Naive thymus-derived CD4-positive, alpha-beta T cell (primary cell): ENCODE results near the gene MST1. TPM values are rescaled to one million over a fixed set of nuclear protein-coding genes. Genes with fewer than 3 reads are reported as not detected.

Source experiments
- ATAC-seq: fragments of 150-1000 bp; cut with Tn5 transposase; 2 replicates; pipeline ENCODE4 v1.10.0; 2021; ENCODE audit warnings: mild to moderate bottlenecking, moderate library complexity
- CTCF ChIA-PET: fragments of 350-600 bp; sonication (Branson Sonifier 250); formaldehyde crosslinking; loops from one replicate; lab custom pipeline; 2021; ENCODE audit warnings: antibody characterized with exemption; lab: Charles Lee
- POLR2A ChIA-PET: fragments of 350-600 bp; sonication (Branson Sonifier 250); formaldehyde crosslinking; loops from one replicate; lab custom pipeline; 2021; ENCODE audit warnings: antibody characterized with exemption, inconsistent platforms; lab: Charles Lee
- DNase-seq, 9 donors: peaks; one replicate each; pipeline versions ENCODE4 v3.0.0 to v3.0.0-alpha.2; 2020 to 2022; ENCODE audit warnings: mixed read lengths in 1 of 9
- H3K27ac ChIP-seq: one replicate; pipeline ENCODE4 v1.7.0; 2013; ENCODE audit warnings: mild to moderate bottlenecking, low read depth, low read length, moderate library complexity
- H3K27me3 ChIP-seq, 2 donors: one replicate each; pipeline ENCODE4 v1.7.0; 2013; ENCODE audit warnings: low read length in 2 of 2, mild to moderate bottlenecking in 2 of 2, moderate library complexity in 2 of 2; ENCODE audit not compliant: control insufficient read depth in 2 of 2, insufficient read depth in 2 of 2
- H3K36me3 ChIP-seq, 3 experiments: 1 replicate in 2 of 3; 2 replicates in 1 of 3; pipeline ENCODE4 v1.7.0; 2013; ENCODE audit warnings: low read length in 3 of 3, mild to moderate bottlenecking in 3 of 3, moderate library complexity in 1 of 3; ENCODE audit not compliant: insufficient read depth in 3 of 3, control insufficient read depth in 2 of 3
- H3K4me1 ChIP-seq, 2 donors: one replicate each; pipeline ENCODE4 v1.7.0; 2013; ENCODE audit warnings: low read length in 2 of 2, mild to moderate bottlenecking in 2 of 2, moderate library complexity in 1 of 2; ENCODE audit not compliant: control insufficient read depth in 2 of 2, insufficient read depth in 2 of 2
- H3K4me3 ChIP-seq: 2 replicates; pipeline ENCODE4 v1.7.0; 2013; ENCODE audit warnings: mild to moderate bottlenecking, low read length
- H3K9me3 ChIP-seq, 3 experiments: 1 replicate in 2 of 3; 2 replicates in 1 of 3; pipeline ENCODE4 v1.7.0; 2013; ENCODE audit warnings: low read length in 3 of 3; ENCODE audit not compliant: control insufficient read depth in 2 of 3
- H3K27ac Mint-ChIP-seq, 9 donors: one replicate each; pipeline ENCODE4 v1.8.0; 2020 to 2022; ENCODE audit warnings: mixed read lengths in 9 of 9, mild to moderate bottlenecking in 8 of 9, moderate library complexity in 5 of 9, inconsistent platforms in 2 of 9
- H3K27me3 Mint-ChIP-seq, 5 donors: one replicate each; pipeline ENCODE4 v1.8.0; 2021 to 2022; ENCODE audit warnings: mixed read lengths in 5 of 5, mild to moderate bottlenecking in 1 of 5
- H3K36me3 Mint-ChIP-seq, 5 donors: one replicate each; pipeline ENCODE4 v1.8.0; 2020 to 2022; ENCODE audit warnings: mixed read lengths in 5 of 5, mild to moderate bottlenecking in 3 of 5, inconsistent platforms in 1 of 5
- H3K4me1 Mint-ChIP-seq, 7 donors: one replicate each; pipeline ENCODE4 v1.8.0; 2020 to 2022; ENCODE audit warnings: mixed read lengths in 7 of 7, mild to moderate bottlenecking in 3 of 7, inconsistent platforms in 1 of 7
- H3K4me3 Mint-ChIP-seq, 10 donors: one replicate each; pipeline ENCODE4 v1.8.0; 2020 to 2022; ENCODE audit warnings: mild to moderate bottlenecking in 10 of 10, mixed read lengths in 10 of 10, moderate library complexity in 6 of 10, inconsistent platforms in 2 of 10
- H3K9me3 Mint-ChIP-seq, 11 donors: one replicate each; pipeline ENCODE4 v1.8.0; 2020 to 2022; ENCODE audit warnings: mixed read lengths in 11 of 11, mild to moderate bottlenecking in 4 of 11, inconsistent platforms in 1 of 11, moderate library complexity in 1 of 11
- intact Hi-C, 2 donors: fragments of 100-400 bp; cut with micrococcal nuclease; formaldehyde crosslinking; loops; one replicate each; pipeline ENCODE4 v1.15.1; 2023
- polyA plus RNA-seq, 2 donors: library from polyadenylated mRNA; unstranded; fragments of 300-500 nt; fragmentation: Illumina TruSeq; gene quantifications; one replicate each; pipeline ENCODE4 v1.2.3, GENCODE V29; 2021
- total RNA-seq, 6 experiments: library from RNA in 5 of 6; stranded (reverse) in 5 of 6; gene quantifications; 1 replicate in 5 of 6; 2 replicates in 1 of 6; pipeline ENCODE4 v1.2.3 and lab custom pipeline; 2021 to 2026

Gene MST1
- total and polyA plus RNA-seq, 7 experiments from 2014 or later, result 0.90 to 12.8 (median 9.6) TPM

- no peaks in the 10 kb centered on the region for H3K27me3 Mint-ChIP-seq
- H3K27ac ChIP-seq, result no peak overlapping the region
- peaks cover 0 to 7% (median 0%) of the 10 kb centered on the region in 7 donors for H3K4me1 Mint-ChIP-seq
- no peak overlapping the region for H3K27ac Mint-ChIP-seq
- no peak for DNase-seq
- peaks cover 0 to 69% (median 0%) of the 10 kb centered on the region in 3 experiments for H3K36me3 ChIP-seq
- no peaks in the 10 kb centered on the region for H3K4me1 ChIP-seq
- no peak overlapping the region for H3K4me3 ChIP-seq
- peaks cover 0 to 11% (median 2%) of the 10 kb centered on the region in 5 donors for H3K36me3 Mint-ChIP-seq
- intact Hi-C loops, result no loop called here
- CTCF ChIA-PET, result interaction anchor here (0.6 to 1.2 kb wide), 2 partner anchors 97 to 134 kb away, joined by 3 to 5 read pairs; no protein-coding TSS in a partner anchor
- no peaks in the 10 kb centered on the region for H3K9me3 Mint-ChIP-seq
- H3K27me3 ChIP-seq, result no peaks in the 10 kb centered on the region
- no peak overlapping the region for H3K4me3 Mint-ChIP-seq
- no peak for ATAC-seq
- H3K9me3 ChIP-seq, result no peaks in the 10 kb centered on the region
- POLR2A ChIA-PET, result no interaction called here
Measured at GRCh38 chr3:49704629-49705028, 15.4 kb upstream of the MST1 start.

- ATAC-seq, result no peak
- no peak overlapping the region for H3K4me3 Mint-ChIP-seq
Measured at GRCh38 chr3:49703956-49704355, 14.7 kb upstream of the MST1 start.

GRCh38 chr3:49703443-49703927 lies 14.2 kb upstream of the MST1 start:
- Mint-ChIP-seq H3K4me1 (peaks cover 0 to 7% (median 0%) of the 10 kb centered on the region in 7 donors), H3K4me3 (no peak overlapping the region), H3K27ac (peak overlapping the region in 2 of 9 donors; percentile 8 to 52), H3K36me3 (peaks cover 0 to 10% (median 2%) of the 10 kb centered on the region in 5 donors), H3K27me3 (no peaks in the 10 kb centered on the region), H3K9me3 (no peaks in the 10 kb centered on the region)
- Histone ChIP-seq H3K27ac (no peak overlapping the region), H3K27me3 (no peaks in the 10 kb centered on the region), H3K4me3 (no peak overlapping the region), H3K4me1 (no peaks in the 10 kb centered on the region), H3K9me3 (no peaks in the 10 kb centered on the region), H3K36me3 (peaks cover 0 to 80% (median 0%) of the 10 kb centered on the region in 3 experiments)
- ChIA-PET POLR2A (no interaction called here), CTCF (interaction anchor here (1.0 to 1.1 kb wide), 2 partner anchors 16 to 203 kb away, joined by 3 read pairs; partner anchors contain the start of gene AMIGO3)
- DNase-seq (peak; percentile 44 to 74 (median 65)), ATAC-seq (peak; percentile 94)
- intact Hi-C loops, result loop anchor here (1.0 kb wide), 5 partner anchors 16 to 164 kb away; partner anchors contain the start of gene AMIGO3 (in 2 of the 2)

More at GRCh38 chr3:49703956-49704355, 14.7 kb upstream of the MST1 start:
- Histone ChIP-seq H3K4me1 (no peaks in the 10 kb centered on the region), H3K36me3 (peaks cover 0 to 76% (median 0%) of the 10 kb centered on the region in 3 experiments), H3K9me3 (no peaks in the 10 kb centered on the region), H3K27me3 (no peaks in the 10 kb centered on the region), H3K27ac (no peak overlapping the region), H3K4me3 (no peak overlapping the region)
- POLR2A ChIA-PET, result no interaction called here
- Mint-ChIP-seq H3K27ac (peak overlapping the region in 2 of 9 donors; percentile 51 to 52), H3K9me3 (no peaks in the 10 kb centered on the region), H3K36me3 (peaks cover 0 to 10% (median 2%) of the 10 kb centered on the region in 5 donors), H3K4me1 (peaks cover 0 to 7% (median 0%) of the 10 kb centered on the region in 7 donors), H3K27me3 (no peaks in the 10 kb centered on the region)
- CTCF ChIA-PET, result interaction anchor here (0.6 to 1.2 kb wide), 4 partner anchors 16 to 203 kb away, joined by 3 to 5 read pairs (median 3); partner anchors contain the start of gene AMIGO3
- intact Hi-C loops, result loop anchor here (1.0 kb wide), 5 partner anchors 15 to 165 kb away; partner anchors contain the start of gene AMIGO3 (in 2 of the 2)
- no peak for DNase-seq

GRCh38 chr3:49702672-49703071 lies 13.4 kb upstream of the MST1 start:
- Mint-ChIP-seq H3K27me3 (no peaks in the 10 kb centered on the region), H3K36me3 (peaks cover 0 to 10% (median 2%) of the 10 kb centered on the region in 5 donors), H3K4me1 (peaks cover 0 to 7% (median 0%) of the 10 kb centered on the region in 7 donors), H3K9me3 (no peaks in the 10 kb centered on the region), H3K27ac (peak overlapping the region in 1 of 9 donors; percentile 72), H3K4me3 (no peak overlapping the region)
- ChIA-PET CTCF (interaction anchor here (0.5 to 1.0 kb wide), 3 partner anchors 120 to 163 kb away, joined by 3 to 4 read pairs (median 3); no protein-coding TSS in a partner anchor), POLR2A (no interaction called here)
- intact Hi-C loops, result loop anchor here (1.0 kb wide), 5 partner anchors 17 to 163 kb away; partner anchors contain the start of gene AMIGO3 (in 2 of the 2)
- DNase-seq (no peak), ATAC-seq (no peak)
- H3K9me3 ChIP-seq, result no peaks in the 10 kb centered on the region
- no peak overlapping the region for H3K27ac ChIP-seq
- no peaks in the 10 kb centered on the region for H3K27me3 ChIP-seq
- H3K36me3 ChIP-seq, result peaks cover 0 to 88% (median 0%) of the 10 kb centered on the region in 3 experiments
- no peak overlapping the region for H3K4me3 ChIP-seq
- no peaks in the 10 kb centered on the region for H3K4me1 ChIP-seq

- intact Hi-C loops, result no loop called here
- Mint-ChIP-seq H3K4me1 (peaks cover 0 to 7% (median 0%) of the 10 kb centered on the region in 7 donors), H3K9me3 (no peaks in the 10 kb centered on the region), H3K27ac (no peak overlapping the region), H3K36me3 (peaks cover 0 to 4% (median 0%) of the 10 kb centered on the region in 5 donors), H3K4me3 (no peak overlapping the region), H3K27me3 (no peaks in the 10 kb centered on the region)
- ChIA-PET POLR2A (no interaction called here), CTCF (interaction anchor here (0.8 to 1.9 kb wide), 3 partner anchors 30 to 162 kb away, joined by 3 to 8 read pairs (median 4); no protein-coding TSS in a partner anchor)
- H3K4me3 ChIP-seq, result no peak overlapping the region
- H3K27ac ChIP-seq, result no peak overlapping the region
- no peaks in the 10 kb centered on the region for H3K4me1 ChIP-seq
- peaks cover 0 to 83% (median 0%) of the 10 kb centered on the region in 3 experiments for H3K36me3 ChIP-seq
- H3K27me3 ChIP-seq, result no peaks in the 10 kb centered on the region
- DNase-seq, result no peak
- no peak for ATAC-seq
- H3K9me3 ChIP-seq, result no peaks in the 10 kb centered on the region
Measured at GRCh38 chr3:49701388-49702077, 12.3 kb upstream of the MST1 start.

- Mint-ChIP-seq H3K27ac (no peak overlapping the region), H3K4me3 (no peak overlapping the region), H3K4me1 (peaks cover 0 to 7% (median 0%) of the 10 kb centered on the region in 7 donors), H3K27me3 (no peaks in the 10 kb centered on the region), H3K36me3 (peaks cover 0 to 4% (median 0%) of the 10 kb centered on the region in 5 donors), H3K9me3 (no peaks in the 10 kb centered on the region)
- intact Hi-C loops, result no loop called here
- ATAC-seq (no peak), DNase-seq (no peak)
- ChIA-PET CTCF (interaction anchor here (1.9 kb wide), 1 partner anchor 29 kb away, joined by 8 read pairs; no protein-coding TSS in a partner anchor), POLR2A (no interaction called here)
- H3K4me3 ChIP-seq, result no peak overlapping the region
- peaks cover 0 to 74% (median 0%) of the 10 kb centered on the region in 3 experiments for H3K36me3 ChIP-seq
- H3K27me3 ChIP-seq, result no peaks in the 10 kb centered on the region
- H3K9me3 ChIP-seq, result no peaks in the 10 kb centered on the region
- H3K4me1 ChIP-seq, result no peaks in the 10 kb centered on the region
- no peak overlapping the region for H3K27ac ChIP-seq
Measured at GRCh38 chr3:49700453-49701128, 11.3 kb upstream of the MST1 start.
